Naive thymus-derived CD8-positive, alpha-beta T cell (primary cell): Measurements from ENCODE around the gene DTD1. TPM values are rescaled to one million over a fixed set of nuclear protein-coding genes. Genes with fewer than 3 reads are reported as not detected.

Experiments
- ATAC-seq, 2 donors: fragments of 150-1000 bp; cut with Tn5 transposase in 1 of 2; sonication (Bioruptor Pico), chemical (Tn5 transposase) in 1 of 2; 1 replicate in 1 of 2; 2 replicates in 1 of 2; pipeline ENCODE4 v1.10.0; 2021; ENCODE audit warnings: mild to moderate bottlenecking in 2 of 2, moderate library complexity in 2 of 2
- POLR2A ChIA-PET: fragments of 350-600 bp; sonication (Branson Sonifier 250); formaldehyde crosslinking; loops from one replicate; lab custom pipeline; 2021; ENCODE audit warnings: antibody characterized with exemption; lab: Charles Lee
- DNase-seq, 10 donors: peaks; one replicate each; pipeline versions ENCODE4 v3.0.0 to v3.0.0-alpha.2; 2020 to 2022
- H3K27ac Mint-ChIP-seq, 10 donors: one replicate each; pipeline ENCODE4 v1.8.0; 2020 to 2022; ENCODE audit warnings: mild to moderate bottlenecking in 10 of 10, mixed read lengths in 10 of 10, moderate library complexity in 4 of 10, inconsistent platforms in 1 of 10
- H3K27me3 Mint-ChIP-seq, 5 donors: one replicate each; pipeline ENCODE4 v1.8.0; 2021 to 2022; ENCODE audit warnings: mixed read lengths in 5 of 5
- H3K36me3 Mint-ChIP-seq, 3 donors: one replicate each; pipeline ENCODE4 v1.8.0; 2020 to 2022; ENCODE audit warnings: mixed read lengths in 3 of 3, mild to moderate bottlenecking in 2 of 3, inconsistent platforms in 1 of 3
- H3K4me1 Mint-ChIP-seq, 4 donors: one replicate each; pipeline ENCODE4 v1.8.0; 2021 to 2022; ENCODE audit warnings: mixed read lengths in 4 of 4
- H3K4me3 Mint-ChIP-seq, 10 donors: one replicate each; pipeline ENCODE4 v1.8.0; 2020 to 2022; ENCODE audit warnings: mild to moderate bottlenecking in 10 of 10, mixed read lengths in 10 of 10, moderate library complexity in 6 of 10, inconsistent platforms in 1 of 10
- H3K9me3 Mint-ChIP-seq, 9 donors: one replicate each; pipeline ENCODE4 v1.8.0; 2020 to 2022; ENCODE audit warnings: mixed read lengths in 9 of 9, mild to moderate bottlenecking in 3 of 9, inconsistent platforms in 1 of 9, moderate library complexity in 1 of 9
- polyA plus RNA-seq, 3 donors: library from polyadenylated mRNA; unstranded; fragments of 300-500 nt; fragmentation: Illumina TruSeq; gene quantifications; one replicate each; pipeline ENCODE4 v1.2.3, GENCODE V29; 2021
- total RNA-seq, 8 experiments: library from RNA in 2 of 8; stranded (reverse) in 2 of 8; gene quantifications; one replicate each; pipeline ENCODE4 v1.2.3 and lab custom pipeline; 2021 to 2026

Gene DTD1
- total and polyA plus RNA-seq, 5 experiments from 2014 or later: 14.5 to 50.4 (median 33.9) TPM

GRCh38 chr20:18796282-18796833 lies 208.5 kb downstream of the DTD1 start:
- Mint-ChIP-seq H3K36me3 (peaks cover 0 to 16% (median 10%) of the 10 kb centered on the region in 3 donors), H3K27ac (peak overlapping the region in 2 of 10 donors; percentile 2 to 52), H3K4me3 (peak overlapping the region in 1 of 10 donors; percentile 18), H3K4me1 (peaks cover 7 to 22% (median 15%) of the 10 kb centered on the region in 4 donors), H3K27me3 (peaks cover 5 to 17% (median 12%) of the 10 kb centered on the region in 5 donors), H3K9me3 (peaks cover 0 to 9% (median 0%) of the 10 kb centered on the region in 9 donors)
- no peak for DNase-seq
- POLR2A ChIA-PET: no interaction called here
- ATAC-seq: no peak

- Mint-ChIP-seq H3K36me3 (peaks cover 0 to 17% (median 2%) of the 10 kb centered on the region in 3 donors), H3K9me3 (peaks cover 0 to 4% (median 0%) of the 10 kb centered on the region in 9 donors), H3K4me3 (no peak overlapping the region), H3K27ac (peak overlapping the region in 2 of 10 donors; percentile 33 to 77), H3K4me1 (peaks cover 7 to 19% (median 17%) of the 10 kb centered on the region in 4 donors), H3K27me3 (peaks cover 0 to 9% (median 5%) of the 10 kb centered on the region in 5 donors)
- ATAC-seq (no peak), DNase-seq (no peak)
- POLR2A ChIA-PET: no interaction called here
These were observed 213.7 kb downstream of the DTD1 start for GRCh38 chr20:18801516-18801915.

GRCh38 chr20:18802012-18802634 lies 214.3 kb downstream of the DTD1 start:
- Mint-ChIP-seq H3K27me3 (peaks cover 0 to 9% (median 5%) of the 10 kb centered on the region in 5 donors), H3K36me3 (peaks cover 0 to 15% (median 4%) of the 10 kb centered on the region in 3 donors), H3K9me3 (peaks cover 0 to 4% (median 0%) of the 10 kb centered on the region in 9 donors), H3K4me1 (peaks cover 10 to 23% (median 19%) of the 10 kb centered on the region in 4 donors), H3K4me3 (no peak overlapping the region), H3K27ac (no peak overlapping the region)
- DNase-seq: no peak
- POLR2A ChIA-PET: no interaction called here
- no peak for ATAC-seq

GRCh38 chr20:18805881-18806280 lies 218.0 kb downstream of the DTD1 start:
- POLR2A ChIA-PET: interaction anchor here (2.5 kb wide), 1 partner anchor 12 kb away, joined by 8 read pairs; no protein-coding TSS in a partner anchor
- Mint-ChIP-seq H3K9me3 (peaks cover 0 to 4% (median 0%) of the 10 kb centered on the region in 9 donors), H3K27ac (peak overlapping the region; percentile 86 to 98 (median 94)), H3K4me1 (peaks cover 10 to 34% (median 19%) of the 10 kb centered on the region in 4 donors), H3K27me3 (peaks cover 0 to 3% (median 0%) of the 10 kb centered on the region in 5 donors), H3K4me3 (peak overlapping the region in 8 of 10 donors; percentile 18 to 66 (median 56)), H3K36me3 (peaks cover 0 to 8% (median 4%) of the 10 kb centered on the region in 3 donors)
- ATAC-seq (peak; percentile 87 to 94), DNase-seq (peak in 6 of 10 donors; percentile 27 to 70 (median 56))

- DNase-seq: no peak
- H3K27ac Mint-ChIP-seq: peak overlapping the region in 2 of 10 donors; percentile 11 to 62
- ATAC-seq: no peak
- POLR2A ChIA-PET: no interaction called here
- H3K9me3 Mint-ChIP-seq: peaks cover 0 to 4% (median 0%) of the 10 kb centered on the region in 9 donors
- H3K36me3 Mint-ChIP-seq: peaks cover 0 to 8% (median 4%) of the 10 kb centered on the region in 3 donors
- no peak overlapping the region for H3K4me3 Mint-ChIP-seq
- peaks cover 0 to 12% (median 3%) of the 10 kb centered on the region in 5 donors for H3K27me3 Mint-ChIP-seq
- peaks cover 10 to 34% (median 19%) of the 10 kb centered on the region in 4 donors for H3K4me1 Mint-ChIP-seq
These were observed 220.9 kb downstream of the DTD1 start for GRCh38 chr20:18808712-18809111.

GRCh38 chr20:18811186-18811585 lies 223.3 kb downstream of the DTD1 start:
- POLR2A ChIA-PET: interaction anchor here (0.8 kb wide), 1 partner anchor 27 kb away, joined by 3 read pairs; no protein-coding TSS in a partner anchor
- peaks cover 0 to under 1% (median 0%) of the 10 kb centered on the region in 9 donors for H3K9me3 Mint-ChIP-seq
- peaks cover 0 to 12% (median 3%) of the 10 kb centered on the region in 5 donors for H3K27me3 Mint-ChIP-seq
- no peak overlapping the region for H3K4me3 Mint-ChIP-seq
- DNase-seq (no peak), ATAC-seq (no peak)
- peaks cover 0 to 4% (median under 1%) of the 10 kb centered on the region in 3 donors for H3K36me3 Mint-ChIP-seq
- peaks cover 3 to 18% (median 6%) of the 10 kb centered on the region in 4 donors for H3K4me1 Mint-ChIP-seq
- no peak overlapping the region for H3K27ac Mint-ChIP-seq

GRCh38 chr20:18811904-18812303 lies 224.1 kb downstream of the DTD1 start:
- no peaks in the 10 kb centered on the region for H3K9me3 Mint-ChIP-seq
- no peak overlapping the region for H3K4me3 Mint-ChIP-seq
- DNase-seq (no peak), ATAC-seq (no peak)
- no peaks in the 10 kb centered on the region for H3K36me3 Mint-ChIP-seq
- H3K27me3 Mint-ChIP-seq: peaks cover 0 to 12% (median 3%) of the 10 kb centered on the region in 5 donors
- H3K27ac Mint-ChIP-seq: peak overlapping the region in 1 of 10 donors; percentile 8
- peaks cover 0 to 11% (median under 1%) of the 10 kb centered on the region in 4 donors for H3K4me1 Mint-ChIP-seq
- POLR2A ChIA-PET: no interaction called here

GRCh38 chr20:18813483-18813882 lies 225.6 kb downstream of the DTD1 start, which contains the start of gene SCP2D1:
Gene SCP2D1 (plus strand): TSS chr20:18813783. CDS start chr20:18813816, 33 bp downstream.
- peaks cover 0 to 12% (median 2%) of the 10 kb centered on the region in 5 donors for H3K27me3 Mint-ChIP-seq
- POLR2A ChIA-PET: no interaction called here
- H3K27ac Mint-ChIP-seq: no peak within 1 kb of the TSS
- H3K36me3 Mint-ChIP-seq: no peaks in the 10 kb centered on the region
- DNase-seq (no peak), ATAC-seq (no peak)
- H3K4me1 Mint-ChIP-seq: peaks cover 0 to 3% (median under 1%) of the 10 kb centered on the region in 4 donors
- H3K4me3 Mint-ChIP-seq: no peak within 1 kb of the TSS
- no peaks in the 10 kb centered on the region for H3K9me3 Mint-ChIP-seq

GRCh38 chr20:18815194-18815942 lies 227.5 kb downstream of the DTD1 start:
- ATAC-seq: no peak
- H3K4me1 Mint-ChIP-seq: peaks cover 0 to 5% (median 0%) of the 10 kb centered on the region in 4 donors
- no peak overlapping the region for H3K4me3 Mint-ChIP-seq
- H3K36me3 Mint-ChIP-seq: no peaks in the 10 kb centered on the region
- DNase-seq: no peak
- POLR2A ChIA-PET: no interaction called here
- H3K27ac Mint-ChIP-seq: no peak overlapping the region
- H3K9me3 Mint-ChIP-seq: no peaks in the 10 kb centered on the region
- H3K27me3 Mint-ChIP-seq: peaks cover 0 to 12% (median 3%) of the 10 kb centered on the region in 5 donors

Other genes with a start within 250 kb of the DTD1 start
- 1 to 10 TPM; 3.3 to 3.4 TPM for gene DZANK1, start 121.0 kb upstream of the DTD1 start, total RNA-seq
- gene DZANK1, start 121.0 kb upstream of the DTD1 start, polyA plus RNA-seq: 1 to 10 TPM in 1 of 3 donors, under 1 TPM in 2; 0.74 to 1.3 (median 0.87) TPM
- 10 to 100 TPM; 10.9 to 13.0 TPM for gene POLR3F, start 120.7 kb upstream of the DTD1 start, total RNA-seq
- gene POLR3F, start 120.7 kb upstream of the DTD1 start, polyA plus RNA-seq: 1 to 10 TPM; 5.2 to 9.3 (median 7.6) TPM
- gene RBBP9, start 90.8 kb upstream of the DTD1 start, total RNA-seq: 1 to 10 TPM; 7.5 to 8.5 TPM
- gene RBBP9, start 90.8 kb upstream of the DTD1 start, polyA plus RNA-seq: 1 to 10 TPM; 7.6 to 9.9 (median 8.8) TPM
- gene SEC23B, start 80.1 kb upstream of the DTD1 start, total RNA-seq: 10 to 100 TPM; 31.2 to 34.5 TPM
- gene SEC23B, start 80.1 kb upstream of the DTD1 start, polyA plus RNA-seq: 10 to 100 TPM; 31.9 to 45.1 (median 37.9) TPM
- gene SMIM26, start 20.6 kb upstream of the DTD1 start, total RNA-seq: 10 to 100 TPM; 68.4 to 69.1 TPM
- 100 to 1,000 TPM; 177 to 230 (median 185) TPM for gene SMIM26, start 20.6 kb upstream of the DTD1 start, polyA plus RNA-seq
- gene SCP2D1, start 225.7 kb downstream of the DTD1 start, total RNA-seq: not detected
- not detected for gene SCP2D1, start 225.7 kb downstream of the DTD1 start, polyA plus RNA-seq